ENCODE data around the gene FGD5.

GRCh38 chr3:14853271-14853951 is 34.6 kb downstream of the FGD5 start:
- TF ChIP-seq, protein P1, sequence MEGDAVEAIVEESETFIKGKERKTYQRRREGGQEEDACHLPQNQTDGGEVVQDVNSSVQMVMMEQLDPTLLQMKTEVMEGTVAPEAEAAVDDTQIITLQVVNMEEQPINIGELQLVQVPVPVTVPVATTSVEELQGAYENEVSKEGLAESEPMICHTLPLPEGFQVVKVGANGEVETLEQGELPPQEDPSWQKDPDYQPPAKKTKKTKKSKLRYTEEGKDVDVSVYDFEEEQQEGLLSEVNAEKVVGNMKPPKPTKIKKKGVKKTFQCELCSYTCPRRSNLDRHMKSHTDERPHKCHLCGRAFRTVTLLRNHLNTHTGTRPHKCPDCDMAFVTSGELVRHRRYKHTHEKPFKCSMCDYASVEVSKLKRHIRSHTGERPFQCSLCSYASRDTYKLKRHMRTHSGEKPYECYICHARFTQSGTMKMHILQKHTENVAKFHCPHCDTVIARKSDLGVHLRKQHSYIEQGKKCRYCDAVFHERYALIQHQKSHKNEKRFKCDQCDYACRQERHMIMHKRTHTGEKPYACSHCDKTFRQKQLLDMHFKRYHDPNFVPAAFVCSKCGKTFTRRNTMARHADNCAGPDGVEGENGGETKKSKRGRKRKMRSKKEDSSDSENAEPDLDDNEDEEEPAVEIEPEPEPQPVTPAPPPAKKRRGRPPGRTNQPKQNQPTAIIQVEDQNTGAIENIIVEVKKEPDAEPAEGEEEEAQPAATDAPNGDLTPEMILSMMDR (IDR thresholded peaks at IDR 0.05; ENCODE audit: low read depth, low read length) = no peak
- TF ChIP-seq POLR2A (IDR thresholded peaks at IDR 0.05; ENCODE audit: extremely low read depth, insufficient read length) (no peak), MYC (IDR thresholded peaks at IDR 0.05; ENCODE audit: low read depth, low read length) (no peak)
